HEK293 (cell line): ENCODE data around the gene INPP4B.

Source experiments
- CTCF ChIA-PET: fragments of 350-600 bp; formaldehyde crosslinking; extraction: SDS; loops from one replicate; lab custom pipeline; 2021; ENCODE audit warnings: antibody characterized with exemption; lab: Yijun Ruan, JAX
- POLR2A ChIA-PET: fragments of 300-600 bp; formaldehyde crosslinking; extraction: SDS; loops from one replicate; lab custom pipeline; 2020; ENCODE audit warnings: antibody characterized with exemption, inconsistent platforms; lab: Yijun Ruan, JAX
- H3K27ac ChIP-seq: fragments of 200-500 bp; sonication (Bioruptor generic); 2 replicates; pipeline ENCODE4 v1.5.1; 2014; ENCODE audit warnings: low read depth, low read length, control low read depth, inconsistent platforms; ENCODE audit errors: extremely low read depth
- H3K36me3 ChIP-seq, 2 experiments: fragments of 200-500 bp in 1 of 2; sonication (Bioruptor generic) in 1 of 2; 1 replicate in 1 of 2; 2 replicates in 1 of 2; pipeline ENCODE4 v1.5.1; 2014 to 2017; ENCODE audit warnings: inconsistent platforms in 2 of 2, low read length in 2 of 2; ENCODE audit not compliant: control insufficient read depth in 2 of 2, insufficient read depth in 1 of 2
- H3K4me1 ChIP-seq: fragments of 200-500 bp; sonication (Bioruptor generic); 2 replicates; pipeline ENCODE4 v1.5.1; 2014; ENCODE audit warnings: mild to moderate bottlenecking, low read length, inconsistent platforms; ENCODE audit not compliant: control insufficient read depth, insufficient read depth
- H3K4me3 ChIP-seq: 2 replicates; pipeline ENCODE4 v1.5.1; 2011; ENCODE audit warnings: low read depth, mild to moderate bottlenecking, control low read depth, low read length, moderate library complexity
- H3K9me3 ChIP-seq: fragments of 200-500 bp; sonication (Bioruptor generic); 2 replicates; pipeline ENCODE4 v1.5.1; 2014; ENCODE audit warnings: low read depth, low read length, inconsistent platforms; ENCODE audit not compliant: control insufficient read depth, insufficient read depth
- ATF2 ChIP-seq: fragments of 450-650 bp; formaldehyde crosslinking; IDR thresholded peaks from 2 replicates; pipeline ENCODE4 v1.5.1; 2016; ENCODE audit warnings: missing biosample characterization, missing genetic modification characterization, low read depth
- BCL11A ChIP-seq: fragments of 450-650 bp; formaldehyde crosslinking; IDR thresholded peaks from 2 replicates; pipeline ENCODE4 v1.5.1; 2016; ENCODE audit warnings: low read depth, missing biosample characterization, missing genetic modification characterization
- IKZF3 ChIP-seq: fragments of 450-650 bp; IDR thresholded peaks from 2 replicates; pipeline ENCODE4 v1.5.0; 2018; ENCODE audit warnings: missing biosample characterization, mild to moderate bottlenecking, missing genetic modification characterization, moderate library complexity
- PRDM4 ChIP-seq: fragments of 450-650 bp; formaldehyde crosslinking; IDR thresholded peaks from 2 replicates; pipeline ENCODE4 v1.5.1; 2017; ENCODE audit warnings: missing biosample characterization, missing genetic modification characterization
- TCF7L2 ChIP-seq: IDR thresholded peaks from 2 replicates; pipeline ENCODE4 v1.6.1; 2011; ENCODE audit warnings: low read depth, mild to moderate bottlenecking, inconsistent platforms, low read length, moderate library complexity, borderline replicate concordance
- ZBTB6 ChIP-seq: fragments of 450-650 bp; formaldehyde crosslinking; IDR thresholded peaks from 2 replicates; pipeline ENCODE4 v1.5.1; 2017; ENCODE audit warnings: missing biosample characterization, missing genetic modification characterization
- ZNF2 ChIP-seq: fragments of 450-650 bp; formaldehyde crosslinking; IDR thresholded peaks from 2 replicates; pipeline ENCODE4 v1.5.1; 2016; ENCODE audit warnings: missing biosample characterization, missing genetic modification characterization
- ZNF274 ChIP-seq, 2 experiments: fragments of 200-500 bp in 1 of 2; fragments of 450-650 bp in 1 of 2; sonication (Bioruptor generic) in 1 of 2; formaldehyde crosslinking in 1 of 2; IDR thresholded peaks; 2 replicates each; pipeline versions ENCODE4 v1.5.1 to v1.6.1; 2014 to 2016; ENCODE audit warnings: borderline replicate concordance in 1 of 2, inconsistent platforms in 1 of 2, low read length in 1 of 2, missing biosample characterization in 1 of 2, missing genetic modification characterization in 1 of 2
- ZNF280C ChIP-seq: fragments of 450-650 bp; formaldehyde crosslinking; IDR thresholded peaks from 2 replicates; pipeline ENCODE4 v1.5.1; 2016; ENCODE audit warnings: missing biosample characterization, missing genetic modification characterization
- ZNF324 ChIP-seq: fragments of 450-650 bp; formaldehyde crosslinking; IDR thresholded peaks from 2 replicates; pipeline ENCODE4 v1.5.1; 2016; ENCODE audit warnings: missing biosample characterization, missing genetic modification characterization
- ZNF366 ChIP-seq: fragments of 450-650 bp; formaldehyde crosslinking; conservative IDR thresholded peaks from 2 replicates; pipeline ENCODE4 v1.5.1; 2016; ENCODE audit warnings: missing biosample characterization, missing genetic modification characterization
- ZNF426 ChIP-seq: fragments of 450-650 bp; formaldehyde crosslinking; IDR thresholded peaks from 2 replicates; pipeline ENCODE4 v1.5.1; 2017; ENCODE audit warnings: missing biosample characterization, missing genetic modification characterization, mild to moderate bottlenecking, inconsistent platforms, moderate library complexity
- ZNF433 ChIP-seq: fragments of 450-650 bp; formaldehyde crosslinking; IDR thresholded peaks from 2 replicates; pipeline ENCODE4 v1.5.1; 2016; ENCODE audit warnings: missing biosample characterization, missing genetic modification characterization, low read depth
- ZNF449 ChIP-seq: fragments of 450-650 bp; formaldehyde crosslinking; IDR thresholded peaks from 2 replicates; pipeline ENCODE4 v1.5.1; 2017; ENCODE audit warnings: missing biosample characterization, mild to moderate bottlenecking, missing genetic modification characterization, moderate library complexity
- ZNF488 ChIP-seq: fragments of 450-650 bp; formaldehyde crosslinking; IDR thresholded peaks from 2 replicates; pipeline ENCODE4 v1.5.1; 2016; ENCODE audit warnings: missing biosample characterization, missing genetic modification characterization
- ZNF514 ChIP-seq: fragments of 450-650 bp; formaldehyde crosslinking; IDR thresholded peaks from 2 replicates; pipeline ENCODE4 v1.5.1; 2016; ENCODE audit warnings: missing biosample characterization, missing genetic modification characterization
- ZNF544 ChIP-seq: fragments of 450-650 bp; formaldehyde crosslinking; IDR thresholded peaks from 2 replicates; pipeline ENCODE4 v1.5.0; 2017; ENCODE audit warnings: missing biosample characterization, missing genetic modification characterization
- ZNF621 ChIP-seq: fragments of 450-650 bp; formaldehyde crosslinking; IDR thresholded peaks from 2 replicates; pipeline ENCODE4 v1.5.1; 2017; ENCODE audit warnings: missing biosample characterization, missing genetic modification characterization
- ZNF645 ChIP-seq: fragments of 450-650 bp; formaldehyde crosslinking; IDR thresholded peaks from 2 replicates; pipeline ENCODE4; 2016; ENCODE audit warnings: missing biosample characterization, missing genetic modification characterization
- ZNF658 ChIP-seq: fragments of 450-650 bp; formaldehyde crosslinking; IDR thresholded peaks from 2 replicates; pipeline ENCODE4; 2016; ENCODE audit warnings: missing biosample characterization, missing genetic modification characterization
- ZNF704 ChIP-seq: fragments of 450-650 bp; formaldehyde crosslinking; IDR thresholded peaks from 2 replicates; pipeline ENCODE4 v1.5.1; 2016; ENCODE audit warnings: missing biosample characterization, missing genetic modification characterization
- ZNF747 ChIP-seq: fragments of 450-650 bp; formaldehyde crosslinking; IDR thresholded peaks from 2 replicates; pipeline ENCODE4 v1.5.1; 2016; ENCODE audit warnings: missing biosample characterization, missing genetic modification characterization
- ZNF843 ChIP-seq: fragments of 450-650 bp; formaldehyde crosslinking; IDR thresholded peaks from 2 replicates; pipeline ENCODE4 v1.5.1; 2016; ENCODE audit warnings: missing biosample characterization, missing genetic modification characterization

The INPP4B gene

GRCh38 chr4:142408003-142408441 lies 438.1 kb downstream of the INPP4B start:
- POLR2A ChIA-PET = no interaction called here
- no peaks in the 10 kb centered on the region for H3K36me3 ChIP-seq
- H3K27ac ChIP-seq = no peak overlapping the region
- CTCF ChIA-PET = interaction anchor here (1.0 kb wide), 1 partner anchor 8 kb away, joined by 6 read pairs; no protein-coding TSS in a partner anchor
- H3K9me3 ChIP-seq = no peaks in the 10 kb centered on the region
- TF ChIP-seq IKZF3 (no peak), ZNF366 (no peak), ZNF658 (tag by site-specific recombination) (no peak), ZNF433 (tag by site-specific recombination) (no peak), PRDM4 (no peak), TCF7L2 (no peak), ZNF488 (no peak), ZNF324 (tag by site-specific recombination) (no peak), ZNF426 (tag by site-specific recombination) (no peak)
- no peak overlapping the region for H3K4me3 ChIP-seq
- peaks cover 3% of the 10 kb centered on the region; the same call in 1 of the 2 replicates for H3K4me1 ChIP-seq

GRCh38 chr4:142407596-142407995 lies 438.5 kb downstream of the INPP4B start:
- ChIA-PET POLR2A (no interaction called here), CTCF (interaction anchor here (1.0 kb wide), 1 partner anchor 9 kb away, joined by 6 read pairs; no protein-coding TSS in a partner anchor)
- H3K27ac ChIP-seq = no peak overlapping the region
- H3K4me3 ChIP-seq = no peak overlapping the region
- no peaks in the 10 kb centered on the region for H3K9me3 ChIP-seq
- no peaks in the 10 kb centered on the region for H3K36me3 ChIP-seq
- H3K4me1 ChIP-seq = peaks cover 6% of the 10 kb centered on the region; the same call in 1 of the 2 replicates
- no peak for TF ChIP-seq ZNF544 (tag by site-specific recombination)
- TF ChIP-seq BCL11A (tag by site-specific recombination) = no peak
- no peak for TF ChIP-seq ZNF747
- no peak for TF ChIP-seq ZNF2
- TF ChIP-seq ZNF514 (tag by site-specific recombination) = no peak
- no peak for TF ChIP-seq ATF2 (tag by site-specific recombination)
- no peak for TF ChIP-seq ZNF621 (tag by site-specific recombination)
- no peak for TF ChIP-seq ZNF280C
- TF ChIP-seq ZNF645 (tag by site-specific recombination) = no peak
- TF ChIP-seq ZNF274 (IDR thresholded peaks at IDR 0.05; ENCODE audit: low read length) = no peak
- TF ChIP-seq ZNF274 (tag by site-specific recombination; IDR thresholded peaks at IDR 0.05; ENCODE audit: borderline replicate concordance) = no peak
- no peak for TF ChIP-seq ZNF704 (tag by site-specific recombination)
- TF ChIP-seq ZNF843 = no peak
- no peak for TF ChIP-seq ZBTB6
- no peak for TF ChIP-seq ZNF449 (tag by site-specific recombination)
